Spleen (tissue), 11 donors: ENCODE results near the gene TMEM255B. TPM values are rescaled to one million over a fixed set of nuclear protein-coding genes. Genes with fewer than 3 reads are reported as not detected.

Experiments used
- DNase-seq: peaks from one replicate; pipeline ENCODE4 v3.0.0-alpha.2; 2020
- H3K27ac ChIP-seq, 8 donors: fragments of 200-600 bp; sonication (generic) in 7 of 8; 1 replicate in 4 of 8; 2 replicates in 4 of 8; pipeline versions ENCODE4 v1.5.0 to v1.8.0; 2016 to 2021; ENCODE audit warnings: inconsistent platforms in 4 of 8, mild to moderate bottlenecking in 4 of 8, moderate library complexity in 1 of 8
- H3K27me3 ChIP-seq, 7 donors: fragments of 200-600 bp; sonication (generic) in 6 of 7; replicated peaks in 1 of 7; 1 replicate in 4 of 7; 2 replicates in 3 of 7; pipeline versions ENCODE4 v1.5.0 to v1.8.0; 2016 to 2021; ENCODE audit warnings: inconsistent platforms in 3 of 7, mild to moderate bottlenecking in 1 of 7
- H3K36me3 ChIP-seq, 6 donors: fragments of 200-600 bp; sonication (generic) in 5 of 6; 1 replicate in 4 of 6; 2 replicates in 2 of 6; pipeline versions ENCODE4 v1.5.0 to v1.8.0; 2016 to 2021; ENCODE audit warnings: inconsistent platforms in 2 of 6
- H3K4me1 ChIP-seq, 6 donors: fragments of 200-600 bp; sonication (generic) in 5 of 6; 1 replicate in 3 of 6; 2 replicates in 3 of 6; pipeline versions ENCODE4 v1.5.0 to v1.8.0; 2016 to 2021; ENCODE audit warnings: inconsistent platforms in 3 of 6
- H3K4me3 ChIP-seq, 8 donors: fragments of 200-600 bp; sonication (generic) in 7 of 8; 1 replicate in 4 of 8; 2 replicates in 4 of 8; pipeline versions ENCODE4 v1.5.0 to v1.8.0; 2016 to 2021; ENCODE audit warnings: inconsistent platforms in 4 of 8, mild to moderate bottlenecking in 4 of 8, moderate library complexity in 2 of 8
- H3K9me3 ChIP-seq, 8 donors: fragments of 200-600 bp; sonication (generic) in 7 of 8; 1 replicate in 4 of 8; 2 replicates in 4 of 8; pipeline versions ENCODE4 v1.5.0 to v1.8.0; 2016 to 2021; ENCODE audit warnings: inconsistent platforms in 4 of 8
- POLR2A ChIP-seq, 3 donors: fragments of 450-650 bp; IDR thresholded peaks; one replicate each; pipeline ENCODE4 v1.5.1; 2017; ENCODE audit warnings: antibody characterized with exemption in 3 of 3, mild to moderate bottlenecking in 1 of 3
- POLR2AphosphoS5 ChIP-seq, 3 donors: sonication (generic); formaldehyde crosslinking; IDR thresholded peaks; one replicate each; pipeline ENCODE4 v1.5.1; 2017; ENCODE audit warnings: antibody characterized with exemption in 3 of 3
- WGBS, 5 donors: extraction: QIAGEN DNeasy Blood & Tissue Kit in 3 of 5; methylation state at CpG; one replicate each; pipeline versions ENCODE4 v1.1.5 to v1.1.7; 2013 to 2018; 5-methylcytosine and 5-hydroxymethylcytosine counted together
- intact Hi-C: fragments of 100-400 bp; cut with DNase I; formaldehyde crosslinking; loops from one replicate; pipeline ENCODE4 v1.15.0; 2023; ENCODE audit warnings: low total_unique reads
- polyA plus RNA-seq, 3 donors: library from polyadenylated mRNA; stranded (reverse); fragments of 200-250 nt; gene quantifications; one replicate each; pipeline ENCODE4 v1.2.1, GENCODE V29; 2013
- total RNA-seq, 7 donors: library from RNA; depleted of rRNA in 3 of 7; stranded (reverse); fragments of >200 nt in 3 of 7; fragmentation: NEBNext Ultra II Directional in 4 of 7; extraction: Animal tissue kit (Norgen Biotek cat#: 25700) in 4 of 7; gene quantifications; one replicate each; pipeline versions ENCODE4 v1.1.0 to v1.2.1, GENCODE V29; 2016 to 2021
- TF ChIP-seq, protein P1 (sequence below), 11 experiments: fragments of 200-600 bp in 7 of 11; fragments of 450-650 bp in 4 of 11; sonication (generic) in 4 of 11; IDR thresholded peaks in 8 of 11; conservative IDR thresholded peaks in 3 of 11; 1 replicate in 7 of 11; 2 replicates in 4 of 11; pipeline versions ENCODE4 v1.4.0 to v1.8.0; 2016 to 2021; ENCODE audit warnings: antibody characterized with exemption in 11 of 11, inconsistent platforms in 4 of 11, mild to moderate bottlenecking in 1 of 11
- donor health status: healthy with polysubstance abuse.
- donor health status: DM: no; HTN: no; CAD: no; lungs with moderate emphysema.
- donor health status: DM: no; HTN: no; CAD: no.
- donor health status: Bipolar disorder and iron deficiency.
- donor health status: healthy.
- donor health status: DM: no; HTN: no; CAD: no.
- donor health status: DM: yes; HTN: yes; CAD: no.

The TMEM255B gene
- total and polyA plus RNA-seq, 10 donors, result 5.7 to 26.9 (median 12.3) TPM

DNA sequence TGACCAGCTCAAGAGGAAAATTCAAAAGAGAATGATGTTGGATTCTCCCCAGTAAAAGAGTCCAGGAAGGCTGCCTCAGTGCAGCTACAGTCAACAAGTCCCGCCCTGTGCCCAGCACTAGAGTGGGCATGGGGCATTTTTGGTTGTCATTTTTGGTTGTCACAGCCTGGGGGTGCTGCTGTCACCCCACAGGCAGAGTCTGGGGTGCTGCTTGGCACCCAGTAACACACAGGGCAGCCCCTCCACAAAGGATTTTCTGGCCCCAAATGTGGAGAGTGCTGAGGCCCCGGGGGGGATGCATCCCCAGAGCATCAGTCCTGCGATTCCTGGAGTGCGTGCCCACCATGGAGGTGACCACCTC lies 28.2 kb upstream of the TMEM255B start:
- peaks cover 0 to 33% (median 5%) of the 10 kb centered on the region in 7 donors for H3K27me3 ChIP-seq
- peaks cover 0 to 23% (median 4%) of the 10 kb centered on the region in 8 donors for H3K9me3 ChIP-seq
- WGBS, 5 donors, result 86 to 93% (median 88%) methylated on average over 1 to 4 of the region's 4 CpGs
- TF ChIP-seq, protein P1, sequence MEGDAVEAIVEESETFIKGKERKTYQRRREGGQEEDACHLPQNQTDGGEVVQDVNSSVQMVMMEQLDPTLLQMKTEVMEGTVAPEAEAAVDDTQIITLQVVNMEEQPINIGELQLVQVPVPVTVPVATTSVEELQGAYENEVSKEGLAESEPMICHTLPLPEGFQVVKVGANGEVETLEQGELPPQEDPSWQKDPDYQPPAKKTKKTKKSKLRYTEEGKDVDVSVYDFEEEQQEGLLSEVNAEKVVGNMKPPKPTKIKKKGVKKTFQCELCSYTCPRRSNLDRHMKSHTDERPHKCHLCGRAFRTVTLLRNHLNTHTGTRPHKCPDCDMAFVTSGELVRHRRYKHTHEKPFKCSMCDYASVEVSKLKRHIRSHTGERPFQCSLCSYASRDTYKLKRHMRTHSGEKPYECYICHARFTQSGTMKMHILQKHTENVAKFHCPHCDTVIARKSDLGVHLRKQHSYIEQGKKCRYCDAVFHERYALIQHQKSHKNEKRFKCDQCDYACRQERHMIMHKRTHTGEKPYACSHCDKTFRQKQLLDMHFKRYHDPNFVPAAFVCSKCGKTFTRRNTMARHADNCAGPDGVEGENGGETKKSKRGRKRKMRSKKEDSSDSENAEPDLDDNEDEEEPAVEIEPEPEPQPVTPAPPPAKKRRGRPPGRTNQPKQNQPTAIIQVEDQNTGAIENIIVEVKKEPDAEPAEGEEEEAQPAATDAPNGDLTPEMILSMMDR (IDR thresholded peaks at IDR 0.05 in 8 of 11, conservative IDR thresholded peaks at IDR 0.05 in 3 of 11), result no peak
- TF ChIP-seq POLR2A (IDR thresholded peaks at IDR 0.05), result no peak
- no peak for TF ChIP-seq POLR2AphosphoS5 (IDR thresholded peaks at IDR 0.05)
- no peak for DNase-seq
- no peak overlapping the region for H3K4me3 ChIP-seq
- peaks cover 0 to 20% (median 0%) of the 10 kb centered on the region in 6 donors for H3K4me1 ChIP-seq
- no peaks in the 10 kb centered on the region for H3K36me3 ChIP-seq
- intact Hi-C loops, result no loop called here
- H3K27ac ChIP-seq, result no peak overlapping the region

DNA sequence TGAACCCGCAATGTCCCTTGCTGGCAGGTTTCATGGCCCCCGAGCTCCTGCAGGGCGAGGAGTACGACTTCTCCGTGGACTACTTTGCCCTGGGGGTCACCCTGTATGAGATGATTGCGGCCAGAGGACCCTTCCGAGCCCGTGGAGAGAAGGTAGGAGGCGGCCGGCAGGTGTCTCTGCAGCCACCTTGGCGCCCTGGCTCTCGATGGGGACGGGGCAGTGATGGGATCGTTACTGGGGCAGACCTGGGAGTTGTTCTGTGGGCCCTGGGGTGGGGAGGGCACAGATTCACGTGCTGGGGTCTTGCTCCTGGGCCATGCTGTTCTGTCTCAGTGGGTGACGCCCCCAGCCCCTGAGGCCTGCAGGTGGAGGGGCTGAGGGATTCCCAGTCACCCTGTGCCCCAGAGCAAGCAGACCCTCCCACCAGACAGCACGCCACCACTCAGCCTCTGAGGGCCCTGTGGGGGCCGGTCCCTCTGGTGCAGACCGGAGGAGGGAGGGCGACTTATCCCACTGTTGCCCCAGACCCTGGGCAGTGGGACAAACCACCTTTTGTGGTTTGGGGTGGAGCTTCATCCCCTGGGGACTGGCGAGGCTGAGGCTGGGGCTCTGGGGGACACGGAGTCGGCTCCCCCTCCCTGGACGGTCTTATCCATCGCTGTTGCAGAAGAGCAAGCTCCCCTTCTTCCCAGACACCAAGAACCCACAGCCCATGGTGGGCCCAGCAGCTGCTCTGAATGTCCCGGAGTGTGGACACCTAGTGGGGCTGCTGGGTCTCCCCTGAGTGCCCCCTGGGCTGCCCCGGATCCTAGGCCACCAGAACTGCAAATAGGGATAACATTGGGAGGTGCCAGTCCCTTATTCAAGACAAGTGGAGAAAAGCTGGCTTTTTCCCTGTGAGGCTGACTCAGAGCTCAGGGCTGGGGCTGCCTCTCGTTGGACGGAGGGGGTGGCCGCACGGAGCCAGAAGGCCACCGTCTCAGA lies 27.5 kb upstream of the TMEM255B start:
- intact Hi-C loops, result no loop called here
- DNase-seq, result peak; percentile 67
- Histone ChIP-seq H3K4me1 (peaks cover 0 to 18% (median 0%) of the 10 kb centered on the region in 6 donors), H3K36me3 (no peaks in the 10 kb centered on the region), H3K4me3 (no peak overlapping the region), H3K27ac (no peak overlapping the region), H3K27me3 (peaks cover 0 to 40% (median 5%) of the 10 kb centered on the region in 7 donors), H3K9me3 (peaks cover 0 to 20% (median 4%) of the 10 kb centered on the region in 8 donors)
- 79 to 86% (median 84%) methylated on average over 19 to 32 of the region's 32 CpGs for WGBS, 5 donors
- TF ChIP-seq POLR2A (IDR thresholded peaks at IDR 0.05) (no peak), POLR2AphosphoS5 (IDR thresholded peaks at IDR 0.05) (no peak)
- TF ChIP-seq, protein P1 (IDR thresholded peaks at IDR 0.05 in 8 of 11, conservative IDR thresholded peaks at IDR 0.05 in 3 of 11), result no peak

DNA sequence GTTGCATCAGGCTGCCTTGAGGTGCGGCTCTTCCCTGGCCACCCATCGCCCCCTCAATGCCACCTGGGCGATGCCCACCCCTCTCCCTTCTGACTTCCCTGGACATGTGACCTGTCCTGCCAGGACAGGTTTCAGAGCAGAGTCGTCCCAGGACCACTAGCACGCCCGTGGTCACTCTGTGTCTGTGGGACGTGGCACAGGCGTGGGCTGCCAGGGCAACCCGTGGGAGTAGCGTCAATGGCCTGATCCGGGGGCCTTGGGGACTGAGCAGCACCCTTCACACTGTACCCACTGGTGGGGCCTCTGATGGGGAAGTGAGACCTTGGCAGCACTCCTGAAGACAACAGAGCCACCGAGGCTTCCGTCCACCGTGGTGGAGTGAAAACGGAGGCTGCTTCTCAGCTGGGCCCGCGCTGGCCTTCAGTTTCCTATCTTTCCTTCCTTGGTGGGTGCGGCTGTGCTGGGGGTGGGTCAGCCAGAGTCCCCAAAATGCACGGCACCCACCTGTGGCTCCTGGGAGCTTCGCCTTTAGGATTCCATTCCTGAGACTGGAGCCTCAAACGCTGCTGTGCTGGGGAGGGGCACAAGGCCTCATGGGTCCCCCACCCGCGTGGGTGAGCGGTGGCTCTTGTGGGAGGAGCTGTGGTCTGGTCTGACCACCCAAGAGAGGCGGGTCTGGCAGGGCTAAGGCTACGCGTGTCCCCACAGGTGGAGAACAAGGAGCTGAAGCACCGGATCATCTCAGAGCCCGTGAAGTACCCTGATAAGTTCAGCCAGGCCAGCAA lies 26.7 kb upstream of the TMEM255B start:
- Histone ChIP-seq H3K4me3 (no peak overlapping the region), H3K9me3 (peaks cover 0 to 11% (median 0%) of the 10 kb centered on the region in 8 donors), H3K27ac (no peak overlapping the region), H3K36me3 (no peaks in the 10 kb centered on the region), H3K27me3 (peaks cover 0 to 46% (median 5%) of the 10 kb centered on the region in 7 donors), H3K4me1 (peaks cover 0 to 12% (median 0%) of the 10 kb centered on the region in 6 donors)
- DNase-seq, result peak; percentile 76
- TF ChIP-seq, protein P1 (IDR thresholded peaks at IDR 0.05 in 8 of 11, conservative IDR thresholded peaks at IDR 0.05 in 3 of 11), result no peak
- TF ChIP-seq POLR2AphosphoS5 (IDR thresholded peaks at IDR 0.05) (no peak), POLR2A (IDR thresholded peaks at IDR 0.05) (no peak)
- intact Hi-C loops, result no loop called here
- WGBS, 5 donors, result 49 to 69% (median 59%) methylated on average over 19 to 29 of the region's 29 CpGs
